HepG2 (cell line): ENCODE results near the gene ST6GALNAC6. TPM values are rescaled to one million over a fixed set of nuclear protein-coding genes. Genes with fewer than 3 reads are reported as not detected.
A peak's percentile ranks its signal among the peaks of the same experiment; 100 is the strongest.

Experiments used
- ARNTL ChIP-seq: sonication (generic); formaldehyde crosslinking; IDR thresholded peaks from 2 replicates; pipeline ENCODE4 v1.4.0; 2020; ENCODE audit warnings: mild to moderate bottlenecking, missing genetic modification reagents
- CBFB ChIP-seq: sonication (generic); formaldehyde crosslinking; IDR thresholded peaks from 2 replicates; pipeline ENCODE4 v1.4.0; 2020; ENCODE audit warnings: missing genetic modification reagents
- FOXP1 ChIP-seq, 2 experiments: fragments of 450-650 bp in 1 of 2; IDR thresholded peaks; 2 replicates each; pipeline ENCODE4 v1.6.1; 2017 to 2018; ENCODE audit warnings: antibody characterized with exemption in 1 of 2
- HES4 ChIP-seq: sonication (generic); formaldehyde crosslinking; IDR thresholded peaks from 2 replicates; pipeline ENCODE4 v1.9.0; 2021; ENCODE audit warnings: mild to moderate bottlenecking, missing genetic modification reagents, borderline replicate concordance
- PATZ1 ChIP-seq: sonication (generic); formaldehyde crosslinking; IDR thresholded peaks from 2 replicates; pipeline ENCODE4 v1.4.0; 2020; ENCODE audit warnings: missing genetic modification reagents
- SP1 ChIP-seq, 2 experiments: fragments of 450-650 bp in 1 of 2; sonication (generic) in 1 of 2; formaldehyde crosslinking in 1 of 2; IDR thresholded peaks; 2 replicates each; pipeline versions ENCODE4 v1.4.0 to v1.6.1; 2016 to 2020; ENCODE audit warnings: missing genetic modification reagents in 1 of 2
- ZHX2 ChIP-seq, 2 experiments: sonication (generic) in 1 of 2; formaldehyde crosslinking in 1 of 2; IDR thresholded peaks; 2 replicates each; pipeline versions ENCODE4 v1.6.1 to v1.9.0; 2014 to 2022; ENCODE audit warnings: antibody characterized with exemption in 1 of 2, borderline replicate concordance in 1 of 2, inconsistent platforms in 1 of 2, low read depth in 1 of 2, missing genetic modification reagents in 1 of 2
- ZMAT5 ChIP-seq: sonication (generic); formaldehyde crosslinking; IDR thresholded peaks from 2 replicates; pipeline ENCODE4 v1.5.0; 2020; ENCODE audit warnings: mild to moderate bottlenecking, low read depth, missing genetic modification reagents, borderline replicate concordance
- ZNF263 ChIP-seq: sonication (generic); formaldehyde crosslinking; IDR thresholded peaks from 2 replicates; pipeline ENCODE4 v1.4.0; 2020; ENCODE audit warnings: missing genetic modification reagents
- ZNF367 ChIP-seq: sonication (generic); formaldehyde crosslinking; IDR thresholded peaks from 2 replicates; pipeline ENCODE4 v1.4.0; 2020; ENCODE audit warnings: missing genetic modification reagents, borderline replicate concordance
- ZNF646 ChIP-seq: sonication (generic); formaldehyde crosslinking; IDR thresholded peaks from 2 replicates; pipeline ENCODE4 v1.9.0; 2021; ENCODE audit warnings: mild to moderate bottlenecking, missing genetic modification reagents
- ZNF878 ChIP-seq: sonication (generic); formaldehyde crosslinking; IDR thresholded peaks from 2 replicates; pipeline ENCODE4 v1.8.1; 2023; ENCODE audit warnings: mild to moderate bottlenecking, missing genetic modification reagents, moderate library complexity
- polyA plus RNA-seq, 8 experiments: library from polyadenylated mRNA; depleted of rRNA in 3 of 8; stranded (reverse) in 7 of 8; unstranded in 1 of 8; fragments of >200 nt; fragmentation: Illumina TruSeq in 4 of 8; extraction: Trizol in 4 of 8; gene quantifications; 2 replicates each; pipeline versions ENCODE4 v1.2.1 to v1.2.3, GENCODE V29; 2011 to 2016; ENCODE audit warnings: low read depth in 4 of 8, missing spikeins in 1 of 8, mixed read lengths in 1 of 8; ENCODE audit not compliant: insufficient read depth in 1 of 8
- total RNA-seq, 5 experiments: library from RNA; depleted of rRNA; stranded (reverse); fragments of >200 nt; fragmentation: Illumina TruSeq; extraction: Trizol; gene quantifications; 2 replicates each; pipeline ENCODE4 v1.2.3, GENCODE V29; 2016; ENCODE audit warnings: low read depth in 1 of 5

The ST6GALNAC6 gene
- total and polyA plus RNA-seq, 2 of the 13 experiments (the other 11 are each of a cell fraction or from before 2014, with no cell fraction given), result 18.5 to 65.4 TPM

GRCh38 chr9:127898433-127899127 is 823 bp downstream of the ST6GALNAC6 start (continued):
- TF ChIP-seq PATZ1 (CRISPR knock-in tag) (peak; percentile 76), ZNF878 (CRISPR knock-in tag) (no peak), ZNF367 (CRISPR knock-in tag) (no peak), FOXP1 (IDR thresholded peaks at IDR 0.05) (no peak), FOXP1 (CRISPR knock-in tag; IDR thresholded peaks at IDR 0.05) (no peak), HES4 (CRISPR knock-in tag) (no peak; the same call in 1 of the 2 replicates), ZNF263 (CRISPR knock-in tag) (peak; percentile 84), SP1 (IDR thresholded peaks at IDR 0.05) (no peak), SP1 (CRISPR knock-in tag; IDR thresholded peaks at IDR 0.05) (no peak), CBFB (no peak), ZHX2 (IDR thresholded peaks at IDR 0.05; ENCODE audit: low read depth) (no peak), ZHX2 (CRISPR knock-in tag; IDR thresholded peaks at IDR 0.05; ENCODE audit: borderline replicate concordance) (no peak), ZNF646 (CRISPR knock-in tag) (no peak), ARNTL (CRISPR knock-in tag) (no peak), ZMAT5 (no peak)
